Activated CD4-positive, alpha-beta T cell treated with anti-CD3 and anti-CD28 coated beads, Interleukin-2, amount 10 ng/mL, durations not matched to agents 24 days and 14 days (primary cell): ENCODE data around the gene UGT1A6. TPM values are rescaled to one million over a fixed set of nuclear protein-coding genes. Genes with fewer than 3 reads are reported as not detected.

Experiments used
- DNase-seq: peaks from one replicate; pipeline ENCODE4 v3.0.0; 2022
- H3K27ac Mint-ChIP-seq: one replicate; pipeline ENCODE4 v1.8.0; 2022; ENCODE audit warnings: mild to moderate bottlenecking, mixed read lengths
- H3K27me3 Mint-ChIP-seq: one replicate; pipeline ENCODE4 v1.8.0; 2022; ENCODE audit warnings: mixed read lengths
- H3K36me3 Mint-ChIP-seq: one replicate; pipeline ENCODE4 v1.8.0; 2022; ENCODE audit warnings: low read depth, mild to moderate bottlenecking, mixed read lengths
- H3K4me1 Mint-ChIP-seq: one replicate; pipeline ENCODE4 v1.8.0; 2021; ENCODE audit warnings: mixed read lengths
- H3K4me3 Mint-ChIP-seq: one replicate; pipeline ENCODE4 v1.8.0; 2022; ENCODE audit warnings: mild to moderate bottlenecking, moderate library complexity, mixed read lengths
- H3K9me3 Mint-ChIP-seq: one replicate; pipeline ENCODE4 v1.8.0; 2021; ENCODE audit warnings: mixed read lengths
- intact Hi-C: fragments of 100-400 bp; cut with micrococcal nuclease; formaldehyde crosslinking; loops from one replicate; pipeline ENCODE4 v1.15.1; 2023
- total RNA-seq: library from RNA; stranded (reverse); gene quantifications from 2 replicates; pipeline ENCODE4 v1.2.3, GENCODE V29; 2022

UGT1A6 gene
- total RNA-seq, 1 donor from 2014 or later = not detected

DNA sequence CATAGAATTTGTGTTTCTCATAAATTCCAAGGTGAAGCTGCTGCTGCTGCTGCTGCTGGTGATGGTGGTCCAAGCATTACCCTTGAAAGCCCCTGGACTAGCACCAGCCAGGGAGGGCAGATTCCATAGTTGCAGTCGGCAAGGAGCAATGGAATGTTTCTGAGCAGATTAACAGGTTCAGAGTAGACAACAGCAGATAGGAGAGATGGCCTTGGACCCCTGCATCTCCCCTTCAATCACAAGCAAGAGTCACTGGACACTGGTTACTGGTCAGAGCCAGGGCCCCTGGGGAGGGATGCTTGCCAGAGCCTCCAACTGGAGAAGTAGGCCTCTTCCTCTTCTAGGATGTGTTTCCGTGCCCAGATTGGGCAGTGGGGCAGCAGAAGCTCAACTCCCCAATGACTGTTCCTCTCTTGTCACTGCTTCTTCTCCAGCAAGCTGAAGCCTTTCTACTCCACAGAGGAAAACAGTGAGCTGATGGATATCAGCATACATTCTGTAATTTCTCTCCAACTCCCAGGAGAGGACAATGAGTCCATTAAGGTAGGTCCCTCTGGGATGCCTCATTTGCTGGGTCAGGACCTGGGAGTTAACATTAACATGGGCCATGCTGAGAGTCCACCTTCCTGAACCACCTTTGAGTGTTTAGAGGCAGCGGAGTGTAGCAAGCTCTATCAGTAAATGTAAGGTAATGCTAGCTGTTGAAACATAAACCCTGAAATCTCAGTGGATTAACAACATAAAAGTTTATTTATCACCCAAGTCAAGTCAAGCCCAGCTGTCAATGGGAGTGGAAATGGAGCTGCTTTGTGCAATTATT lies 120.8 kb downstream of the UGT1A6 start:
- intact Hi-C loops = no loop called here
- Mint-ChIP-seq H3K4me1 (no peaks in the 10 kb centered on the region), H3K27me3 (peaks cover 12% of the 10 kb centered on the region), H3K27ac (no peak overlapping the region), H3K9me3 (no peaks in the 10 kb centered on the region), H3K36me3 (no peaks in the 10 kb centered on the region), H3K4me3 (no peak overlapping the region)
- no peak for DNase-seq

DNA sequence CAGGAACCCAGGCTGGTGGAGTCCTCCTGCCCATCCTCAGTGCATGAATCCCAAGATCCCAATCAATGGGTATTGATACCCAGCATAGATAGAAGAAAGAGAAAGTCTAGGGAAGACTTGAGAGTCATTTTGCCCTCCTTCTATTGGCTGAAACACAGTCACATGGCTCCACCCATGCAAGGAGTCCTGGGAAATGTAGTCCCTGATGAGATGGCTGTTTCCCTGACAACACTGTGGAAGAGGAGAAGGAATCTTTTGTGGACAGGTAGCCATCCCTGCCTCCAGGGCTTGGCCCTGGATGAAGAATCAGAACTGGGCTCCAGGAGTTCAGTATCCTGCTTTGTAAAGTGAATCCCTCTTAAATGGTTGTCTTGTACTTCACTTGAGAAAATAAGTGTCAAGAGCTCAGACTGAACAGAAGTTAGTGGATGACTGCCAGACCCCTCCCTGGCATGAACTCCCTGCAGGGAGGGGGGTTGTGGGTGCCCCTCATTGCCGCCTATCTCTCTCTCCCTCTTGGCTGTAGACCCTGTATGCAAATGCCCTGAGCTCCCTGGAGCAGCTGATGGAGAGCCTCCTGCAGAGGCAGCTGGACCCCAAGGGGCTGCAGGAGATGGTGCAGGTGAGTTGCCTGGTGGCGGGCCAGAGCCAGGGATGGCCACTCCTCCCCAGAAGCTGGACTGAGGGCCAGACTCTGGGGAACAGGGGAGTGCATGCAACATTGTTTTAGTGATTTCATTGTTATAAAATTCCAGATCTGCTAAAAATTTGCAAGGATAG lies 121.6 kb downstream of the UGT1A6 start:
- intact Hi-C loops = no loop called here
- Mint-ChIP-seq H3K27me3 (peaks cover 12% of the 10 kb centered on the region), H3K9me3 (no peaks in the 10 kb centered on the region), H3K4me1 (no peaks in the 10 kb centered on the region), H3K27ac (no peak overlapping the region), H3K4me3 (no peak overlapping the region), H3K36me3 (no peaks in the 10 kb centered on the region)
- DNase-seq = no peak

DNA sequence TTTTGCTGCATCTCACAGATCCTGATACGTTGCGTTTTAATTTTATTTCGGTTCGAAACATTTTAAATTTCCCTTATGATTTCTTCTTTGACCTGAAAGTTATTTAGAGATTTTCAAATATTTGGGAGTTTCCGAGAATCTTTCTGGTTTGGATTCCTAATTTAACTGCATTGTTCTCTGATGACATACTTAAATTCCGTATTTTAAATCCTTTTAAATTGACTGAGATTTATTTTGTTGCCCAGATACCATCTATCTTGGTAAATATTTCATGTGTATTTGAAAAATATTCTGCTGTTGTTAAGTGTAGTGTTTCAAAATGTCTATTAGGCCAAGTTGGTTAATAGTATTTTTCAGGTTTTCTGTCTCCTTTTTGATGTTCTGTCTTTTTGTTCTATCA lies 123.2 kb downstream of the UGT1A6 start:
- intact Hi-C loops = no loop called here
- no peaks in the 10 kb centered on the region for H3K9me3 Mint-ChIP-seq
- no peaks in the 10 kb centered on the region for H3K36me3 Mint-ChIP-seq
- DNase-seq = no peak
- no peaks in the 10 kb centered on the region for H3K4me1 Mint-ChIP-seq
- H3K4me3 Mint-ChIP-seq = no peak overlapping the region
- H3K27ac Mint-ChIP-seq = no peak overlapping the region
- peaks cover 10% of the 10 kb centered on the region for H3K27me3 Mint-ChIP-seq

DNA sequence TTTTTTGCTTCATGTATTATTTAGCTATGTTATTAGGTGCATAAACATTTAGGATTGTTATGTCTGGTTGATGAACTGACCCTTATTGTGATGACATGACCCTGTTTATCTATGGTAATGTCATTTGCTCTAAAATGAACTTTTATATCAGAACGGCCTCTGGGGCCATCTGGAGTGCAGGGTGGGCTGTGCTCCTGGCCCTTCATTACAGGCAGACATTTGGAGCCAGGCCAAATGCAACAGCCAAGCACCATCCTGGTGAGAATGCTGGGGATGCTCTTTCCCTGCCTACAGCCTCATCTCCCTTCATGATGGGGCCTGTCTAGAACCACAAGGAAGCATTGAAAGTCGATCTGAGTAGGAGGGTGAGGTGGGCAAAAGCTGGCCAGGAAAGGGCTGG lies 123.6 kb downstream of the UGT1A6 start:
- DNase-seq = no peak
- intact Hi-C loops = no loop called here
- Mint-ChIP-seq H3K27ac (no peak overlapping the region), H3K36me3 (no peaks in the 10 kb centered on the region), H3K9me3 (no peaks in the 10 kb centered on the region), H3K4me3 (no peak overlapping the region), H3K27me3 (peaks cover 10% of the 10 kb centered on the region), H3K4me1 (no peaks in the 10 kb centered on the region)

DNA sequence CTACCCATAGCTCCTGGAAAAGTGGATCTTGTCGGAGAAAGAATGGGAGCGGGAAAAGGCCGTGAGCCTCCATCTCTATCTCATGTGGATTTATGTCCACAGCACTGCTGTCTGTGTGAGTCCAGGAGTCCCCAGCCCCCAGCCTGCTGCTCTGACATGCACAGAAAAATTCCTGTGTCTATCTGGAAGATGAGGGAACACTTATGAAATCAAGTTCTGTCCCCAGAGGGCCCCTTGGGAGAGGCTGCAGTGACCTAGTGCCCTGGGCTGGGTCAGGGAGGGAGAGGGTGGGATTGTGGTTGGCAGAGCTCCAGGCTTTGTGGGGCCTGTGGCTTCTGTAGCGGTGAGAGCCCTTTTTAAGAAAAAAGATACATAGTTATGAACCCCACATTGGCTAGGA lies 124.1 kb downstream of the UGT1A6 start:
- no peak overlapping the region for H3K4me3 Mint-ChIP-seq
- no peaks in the 10 kb centered on the region for H3K36me3 Mint-ChIP-seq
- no peaks in the 10 kb centered on the region for H3K4me1 Mint-ChIP-seq
- no peak overlapping the region for H3K27ac Mint-ChIP-seq
- intact Hi-C loops = no loop called here
- DNase-seq = no peak
- no peaks in the 10 kb centered on the region for H3K9me3 Mint-ChIP-seq
- H3K27me3 Mint-ChIP-seq = peaks cover 10% of the 10 kb centered on the region

DNA sequence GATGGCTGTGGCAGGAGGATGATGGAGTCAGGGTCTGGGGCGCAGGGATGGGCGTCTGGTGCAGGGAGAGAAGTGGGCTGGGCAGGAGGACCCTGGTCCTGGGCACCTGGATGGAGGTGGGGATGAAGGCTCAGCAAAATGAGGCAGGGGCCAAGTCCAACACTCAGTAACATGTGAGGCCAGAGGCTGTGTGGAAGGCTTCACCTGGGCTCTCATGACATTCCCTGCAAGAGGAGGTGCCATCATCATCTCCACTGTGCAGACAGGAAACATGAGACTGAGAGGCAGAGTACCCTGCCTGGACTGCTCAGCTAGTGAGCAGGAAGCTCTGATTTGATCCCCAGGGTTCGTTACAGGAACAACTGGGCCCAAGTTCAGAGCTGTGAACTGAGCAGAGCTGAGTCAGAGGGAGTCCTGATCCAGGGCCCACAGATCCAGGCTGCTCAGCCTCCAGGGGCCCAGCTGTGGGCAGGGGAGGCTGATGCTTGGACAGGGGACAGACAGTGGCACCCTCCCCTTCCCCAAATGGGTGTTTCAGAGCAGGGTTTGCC lies 124.7 kb downstream of the UGT1A6 start:
- Mint-ChIP-seq H3K36me3 (no peaks in the 10 kb centered on the region), H3K4me3 (no peak overlapping the region)
- intact Hi-C loops = no loop called here

DNA sequence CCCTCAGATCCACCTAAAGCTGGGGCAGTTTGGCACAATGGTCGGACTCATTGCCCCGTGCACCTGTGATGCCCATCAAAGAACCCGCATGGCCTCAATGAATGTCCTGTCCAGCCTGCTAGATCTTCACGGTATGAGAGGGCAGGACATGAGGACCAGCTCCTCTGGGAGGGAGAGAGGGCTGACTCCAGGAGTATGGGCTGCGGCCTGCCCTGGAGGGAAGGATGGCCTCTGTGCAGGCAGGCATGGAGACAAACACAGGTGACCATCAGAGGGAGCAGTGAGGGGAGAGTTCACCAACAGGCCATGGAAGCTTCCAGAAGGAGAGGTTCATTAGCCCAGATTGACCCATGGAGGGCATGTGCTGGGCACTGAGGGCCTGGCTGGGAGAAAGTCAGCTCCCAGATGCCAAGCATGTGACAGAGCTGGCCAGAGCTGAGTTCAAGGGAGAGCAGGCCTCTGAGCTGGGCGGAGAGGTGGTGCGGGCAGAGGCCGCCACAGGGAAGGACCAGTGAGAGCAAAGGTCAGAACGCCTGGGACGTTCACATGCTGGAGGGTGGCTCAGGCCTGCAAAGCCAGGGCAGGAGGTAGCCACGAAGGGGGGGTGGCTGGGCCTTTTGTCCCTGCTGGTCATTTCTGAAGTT lies 125.4 kb downstream of the UGT1A6 start:
- no peaks in the 10 kb centered on the region for H3K4me1 Mint-ChIP-seq
- H3K4me3 Mint-ChIP-seq = no peak overlapping the region
- DNase-seq = no peak
- H3K27ac Mint-ChIP-seq = no peak overlapping the region
- peaks cover 10% of the 10 kb centered on the region for H3K27me3 Mint-ChIP-seq
- H3K9me3 Mint-ChIP-seq = no peaks in the 10 kb centered on the region
- no peaks in the 10 kb centered on the region for H3K36me3 Mint-ChIP-seq
- intact Hi-C loops = no loop called here

More for the DNA sequence above, 124.7 kb downstream of the UGT1A6 start:
- H3K27ac Mint-ChIP-seq = no peak overlapping the region
- no peak for DNase-seq
- no peaks in the 10 kb centered on the region for H3K9me3 Mint-ChIP-seq
- no peaks in the 10 kb centered on the region for H3K4me1 Mint-ChIP-seq
- peaks cover 10% of the 10 kb centered on the region for H3K27me3 Mint-ChIP-seq

DNA sequence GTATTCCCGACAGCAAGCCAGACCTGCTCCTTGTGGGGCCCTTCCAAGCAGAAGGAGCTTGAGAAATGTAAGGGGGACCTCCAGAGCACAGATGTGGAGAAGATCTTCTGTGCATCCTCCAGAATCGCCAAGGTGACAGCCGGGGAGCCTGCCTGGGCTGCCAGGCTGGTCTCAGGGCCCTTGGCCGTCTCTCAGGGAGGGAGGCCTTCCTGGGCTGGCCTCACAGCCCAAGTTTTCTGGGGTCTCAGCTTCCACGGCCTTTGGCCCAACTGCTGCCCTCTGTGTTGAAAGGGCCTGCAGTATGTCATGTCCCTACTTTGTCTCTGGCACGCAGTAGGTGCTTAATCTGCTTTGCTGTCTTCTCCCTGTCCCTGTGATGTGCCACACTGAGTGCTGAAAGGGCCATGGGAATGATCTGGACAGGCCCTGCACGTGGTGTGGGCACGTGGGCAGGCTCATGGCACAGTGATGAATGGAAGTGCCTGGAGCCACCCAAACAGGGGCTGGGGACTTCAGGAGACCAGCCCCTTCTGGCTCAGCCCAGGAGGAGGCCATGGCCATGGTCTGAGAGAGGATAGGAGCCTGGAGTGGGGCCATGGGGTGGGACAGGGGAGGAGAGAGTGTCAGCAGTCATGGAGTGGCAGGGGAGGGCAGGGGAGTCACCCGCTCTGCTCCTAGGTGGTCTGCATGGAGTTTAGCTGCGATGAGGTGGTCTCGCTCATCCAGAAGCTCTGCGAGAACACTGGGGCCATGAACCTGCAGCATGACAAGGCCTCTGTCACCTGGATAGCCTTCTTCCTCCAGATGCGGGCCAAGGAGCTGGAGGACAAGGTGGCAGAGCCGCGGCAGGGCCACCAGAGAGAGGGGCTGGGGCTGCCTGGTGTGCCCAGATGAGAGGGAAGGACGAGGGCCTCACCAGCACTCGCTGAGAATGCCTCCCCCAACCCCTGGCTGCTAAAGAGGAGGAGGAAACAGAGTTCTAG lies 126.2 kb downstream of the UGT1A6 start:
- no peak for DNase-seq
- Mint-ChIP-seq H3K36me3 (no peaks in the 10 kb centered on the region), H3K27ac (no peak overlapping the region), H3K9me3 (no peaks in the 10 kb centered on the region), H3K4me1 (no peaks in the 10 kb centered on the region), H3K27me3 (peaks cover 8% of the 10 kb centered on the region), H3K4me3 (no peak overlapping the region)
- intact Hi-C loops = no loop called here

DNA sequence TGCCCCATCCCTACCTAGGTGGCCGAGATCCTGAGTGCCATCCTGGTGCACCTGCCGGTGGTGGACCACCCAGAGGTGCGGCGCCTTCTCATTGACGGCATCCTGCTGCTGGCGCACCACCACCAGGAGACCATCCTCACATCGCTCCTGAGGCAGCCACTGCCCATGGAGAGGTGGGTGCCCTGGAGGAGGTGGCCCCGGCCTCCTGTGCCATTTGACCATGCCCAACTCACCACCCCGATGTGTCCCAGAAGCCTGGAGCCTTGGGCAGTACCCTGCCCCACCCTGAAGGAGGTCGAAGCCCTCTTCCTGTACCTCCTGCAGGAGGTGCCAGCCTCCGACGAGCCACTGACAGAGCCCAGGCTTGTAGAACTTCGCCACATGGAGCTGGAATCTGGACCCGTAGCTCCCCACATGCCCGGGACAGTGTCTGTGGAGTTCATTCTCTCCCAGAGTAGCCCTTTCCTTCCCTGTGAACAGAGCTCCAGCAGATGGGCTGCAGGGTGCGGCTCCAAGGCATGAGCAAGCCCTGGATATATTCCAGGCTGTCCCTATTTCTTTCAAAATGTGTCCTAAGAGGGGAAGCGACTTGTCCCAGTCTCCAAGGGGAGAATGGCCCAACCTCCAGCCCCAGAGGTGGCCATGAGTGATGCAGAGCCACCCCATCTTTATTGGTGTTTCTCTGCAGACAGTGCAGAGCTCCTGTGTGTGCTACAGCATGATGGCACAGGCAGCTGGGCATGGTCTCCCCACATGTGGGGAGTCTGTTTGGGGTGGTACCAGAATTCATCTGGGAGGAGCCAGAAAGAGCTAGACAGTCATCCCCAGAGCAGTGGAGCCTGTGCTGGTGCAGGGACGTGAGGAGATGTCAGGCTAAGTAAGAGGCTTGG lies 127.4 kb downstream of the UGT1A6 start:
- intact Hi-C loops = no loop called here
- Mint-ChIP-seq H3K36me3 (no peaks in the 10 kb centered on the region), H3K27ac (no peak overlapping the region), H3K9me3 (no peaks in the 10 kb centered on the region), H3K27me3 (peaks cover 8% of the 10 kb centered on the region), H3K4me3 (no peak overlapping the region), H3K4me1 (no peaks in the 10 kb centered on the region)
- no peak for DNase-seq

DNA sequence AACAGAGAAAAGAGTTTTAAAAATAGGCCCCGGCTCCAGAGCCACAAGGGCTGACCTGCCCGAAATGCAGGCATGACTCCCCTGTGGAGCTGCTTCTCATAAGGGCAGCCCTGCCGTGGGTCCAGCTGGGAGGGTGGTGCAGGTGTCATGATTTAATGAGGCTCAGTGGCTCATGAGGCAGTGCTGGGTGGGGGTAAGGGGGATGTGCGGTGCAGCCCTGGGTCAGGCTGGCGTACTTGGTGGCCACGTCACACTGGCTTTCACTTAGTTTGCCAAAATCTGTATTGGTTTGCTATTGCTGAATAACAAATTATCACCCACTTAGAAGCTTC lies 128.1 kb downstream of the UGT1A6 start:
- H3K9me3 Mint-ChIP-seq = no peaks in the 10 kb centered on the region
- intact Hi-C loops = no loop called here
- H3K27ac Mint-ChIP-seq = no peak overlapping the region
- H3K27me3 Mint-ChIP-seq = peaks cover 13% of the 10 kb centered on the region
- H3K4me3 Mint-ChIP-seq = no peak overlapping the region
- no peaks in the 10 kb centered on the region for H3K36me3 Mint-ChIP-seq
- no peak for DNase-seq
- H3K4me1 Mint-ChIP-seq = no peaks in the 10 kb centered on the region

DNA sequence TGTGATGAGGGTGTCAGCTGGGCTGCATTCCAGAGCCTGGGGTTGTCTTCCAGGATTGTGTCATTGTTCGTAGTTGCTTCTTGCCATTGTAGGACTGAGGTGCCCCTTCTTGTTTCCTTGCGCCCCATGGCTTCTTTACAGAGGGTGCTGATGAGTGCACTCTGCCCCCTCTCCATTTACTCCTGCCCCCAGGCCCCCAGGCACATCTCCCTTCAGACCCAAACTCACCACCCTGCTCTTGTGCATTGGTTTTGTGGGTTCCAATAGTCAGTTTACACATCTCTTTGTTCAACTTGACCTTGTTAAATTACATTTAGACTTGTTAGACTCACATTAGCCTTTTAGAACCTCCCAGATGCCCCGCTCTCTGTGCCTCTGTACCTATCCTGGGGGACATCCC lies 128.5 kb downstream of the UGT1A6 start:
- Mint-ChIP-seq H3K27me3 (peaks cover 12% of the 10 kb centered on the region), H3K4me1 (no peaks in the 10 kb centered on the region), H3K9me3 (no peaks in the 10 kb centered on the region), H3K36me3 (no peaks in the 10 kb centered on the region), H3K4me3 (no peak overlapping the region), H3K27ac (no peak overlapping the region)
- intact Hi-C loops = no loop called here
- no peak for DNase-seq

DNA sequence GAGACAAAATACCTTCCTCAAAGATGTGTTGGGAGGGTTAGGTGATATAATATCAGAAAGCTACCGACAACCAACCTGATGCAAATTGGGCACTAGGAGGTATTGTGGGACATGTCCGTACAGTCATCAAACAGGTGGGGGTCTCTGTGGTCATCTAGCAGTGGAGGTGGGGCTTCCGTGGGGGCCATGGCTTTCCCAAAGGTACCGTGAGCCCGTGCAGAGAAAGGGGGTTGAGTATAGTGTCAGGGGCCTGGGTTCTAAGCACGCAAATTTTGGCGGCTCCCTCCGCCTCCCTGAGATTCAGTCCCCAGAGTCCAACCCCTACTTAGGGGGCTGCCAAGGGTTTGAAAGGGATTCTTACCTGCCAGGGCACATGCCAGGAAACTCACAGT lies 129.0 kb downstream of the UGT1A6 start:
- H3K27ac Mint-ChIP-seq = no peak overlapping the region
- peaks cover 11% of the 10 kb centered on the region for H3K27me3 Mint-ChIP-seq
- DNase-seq = no peak
- H3K36me3 Mint-ChIP-seq = no peaks in the 10 kb centered on the region
- H3K4me3 Mint-ChIP-seq = no peak overlapping the region
- H3K4me1 Mint-ChIP-seq = no peaks in the 10 kb centered on the region
- intact Hi-C loops = no loop called here
- no peaks in the 10 kb centered on the region for H3K9me3 Mint-ChIP-seq
